Right ventricle myocardium superior (tissue), 1 donor: ENCODE results near the gene GSTT2B. TPM values are rescaled to one million over a fixed set of nuclear protein-coding genes. Genes with fewer than 3 reads are reported as not detected.
"Not testable (repeated sequence)": the region's sequence is repeated elsewhere in the genome, so short reads cannot be mapped to it uniquely, and the experiment has no call there.

Experiments used
- ATAC-seq: fragments of 200-7000 bp; cut with Tn5 transposase; one replicate; pipeline ENCODE4 v1.9.1; 2020; ENCODE audit warnings: mild to moderate bottlenecking; ENCODE audit not compliant: poor library complexity
- DNase-seq: peaks from one replicate; pipeline ENCODE4 v3.0.0-alpha.2; 2020
- intact Hi-C: fragments of 100-400 bp; cut with DNase I; formaldehyde crosslinking; loops from one replicate; pipeline ENCODE4 v1.11.2; 2022
- total RNA-seq: library from RNA; stranded (reverse); fragmentation: NEBNext Ultra II Directional; extraction: Animal tissue kit (Norgen Biotek cat#: 25700); gene quantifications from one replicate; pipeline ENCODE4 v1.2.1, GENCODE V29; 2021
- donor health status: DM: no; HTN: yes; CAD: no; lungs with severe emphysema.

GSTT2B gene
- total RNA-seq, 1 donor from 2014 or later = 3.4 TPM

- ATAC-seq, intact Hi-C loops: not testable (repeated sequence)
These were observed 28.7 kb upstream of the GSTT2B start for GRCh38 chr22:23989583-23990244.

DNA sequence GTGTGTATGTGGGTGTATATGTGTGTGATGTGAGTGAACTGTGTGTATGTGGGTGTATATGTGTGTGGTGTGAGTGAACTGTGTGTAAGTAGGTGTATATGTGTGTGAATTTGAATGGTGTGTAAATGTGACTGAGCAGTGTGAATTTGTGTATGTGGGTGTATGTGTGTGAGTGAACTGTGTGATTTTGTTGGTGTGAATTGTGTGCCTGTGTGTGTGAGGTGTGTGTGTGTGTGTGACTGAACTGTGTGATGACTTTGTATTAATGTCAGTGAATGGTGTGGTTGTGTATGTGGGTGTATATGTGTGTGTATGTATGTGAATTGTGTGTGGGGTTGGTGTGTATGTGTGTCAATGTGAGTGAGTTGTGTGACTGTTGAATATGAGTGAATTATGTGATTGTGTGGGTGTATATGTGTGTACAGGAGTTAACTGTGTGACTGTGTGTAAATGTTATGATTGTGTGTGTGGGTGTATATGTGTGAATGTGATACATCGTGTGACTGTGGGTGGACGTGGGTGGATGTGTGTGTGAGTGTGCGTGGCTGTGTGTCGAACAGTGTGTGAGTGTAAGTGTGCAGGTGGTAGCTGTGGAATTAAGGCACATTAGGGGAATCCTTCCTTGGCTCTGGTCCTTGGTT is 25.7 kb upstream of the GSTT2B start:
- DNase-seq, intact Hi-C loops, ATAC-seq: not testable (repeated sequence)

More at GRCh38 chr22:23989583-23990244, 28.7 kb upstream of the GSTT2B start:
- not testable (repeated sequence) for DNase-seq

DNA sequence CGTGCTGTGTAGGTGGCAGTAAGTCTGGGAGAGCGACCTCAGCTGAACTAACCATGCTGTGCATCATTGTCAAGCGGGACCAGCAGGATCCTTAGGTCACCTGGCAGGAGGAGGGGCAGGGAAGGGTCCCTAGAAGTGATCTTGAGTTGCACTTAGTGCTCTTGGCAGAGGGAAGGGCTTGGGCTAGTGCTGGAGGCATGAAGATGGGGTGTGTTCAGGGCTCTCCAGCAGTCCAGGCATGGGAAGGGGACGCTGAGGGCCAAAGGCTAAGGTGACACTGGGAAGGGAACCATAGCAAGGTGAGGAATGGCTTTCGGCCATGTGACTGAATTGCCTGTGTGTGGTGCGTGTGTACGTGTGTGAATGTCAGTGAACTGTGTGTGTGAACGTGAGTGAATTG is 25.1 kb upstream of the GSTT2B start:
- ATAC-seq, intact Hi-C loops, DNase-seq: not testable (repeated sequence)

DNA sequence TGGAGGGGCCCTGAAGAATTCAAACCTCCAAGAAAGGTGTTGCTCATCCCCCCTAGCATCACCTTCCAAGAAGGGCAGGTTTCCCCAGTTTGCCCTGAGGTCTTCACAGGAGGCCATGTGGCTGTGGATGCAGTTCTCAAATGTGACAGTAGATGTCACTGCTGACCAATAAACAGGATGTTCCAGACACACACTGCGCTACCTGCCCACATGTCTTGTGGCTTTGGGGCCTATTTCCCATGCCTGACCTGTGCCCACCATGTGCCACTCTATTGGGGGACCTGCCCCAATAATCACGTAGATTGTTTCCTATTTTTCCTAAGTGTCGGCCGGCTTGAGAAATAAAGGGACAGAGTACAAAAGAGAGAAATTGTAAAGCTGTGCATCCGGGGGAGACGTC is 23.4 kb upstream of the GSTT2B start:
- intact Hi-C loops = no loop called here
- DNase-seq = no peak

DNA sequence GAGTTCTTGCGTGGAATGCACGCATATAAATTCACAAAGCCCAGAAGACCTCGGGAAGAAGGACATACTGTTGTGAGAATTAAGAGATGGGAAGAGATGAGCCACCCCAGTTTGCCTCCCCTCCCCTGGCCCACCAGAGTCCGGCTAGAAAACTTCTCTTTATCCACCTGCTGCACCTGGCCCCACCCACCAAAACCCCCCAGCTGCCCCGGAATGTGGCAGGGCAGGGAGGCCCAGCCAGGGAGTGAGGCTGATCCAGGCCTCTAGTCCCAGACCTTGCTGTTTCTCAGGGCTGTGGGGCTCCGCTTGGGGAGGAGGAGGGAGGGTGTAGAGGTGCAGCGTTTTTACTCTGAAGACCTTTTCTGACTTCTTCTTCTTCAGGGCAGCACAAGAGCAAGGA is 19.6 kb upstream of the GSTT2B start:
- ATAC-seq, DNase-seq, intact Hi-C loops: not testable (repeated sequence)

More for the DNA sequence above, 23.4 kb upstream of the GSTT2B start:
- ATAC-seq = peak; percentile 38

- intact Hi-C loops, DNase-seq: not testable (repeated sequence)
- ATAC-seq = peak; percentile 90
These were observed 18.7 kb upstream of the GSTT2B start, which contains the start of gene GSTT2 for GRCh38 chr22:23979557-23980240. GSTT2 (plus strand) TSS chr22:23980134.

- ATAC-seq, intact Hi-C loops, DNase-seq: not testable (repeated sequence)
These were observed 16.3 kb upstream of the GSTT2B start for GRCh38 chr22:23977304-23977703.

GRCh38 chr22:23974836-23975352 is 13.9 kb upstream of the GSTT2B start:
- intact Hi-C loops, DNase-seq: not testable (repeated sequence)
- peak; percentile 44 for ATAC-seq

DNA sequence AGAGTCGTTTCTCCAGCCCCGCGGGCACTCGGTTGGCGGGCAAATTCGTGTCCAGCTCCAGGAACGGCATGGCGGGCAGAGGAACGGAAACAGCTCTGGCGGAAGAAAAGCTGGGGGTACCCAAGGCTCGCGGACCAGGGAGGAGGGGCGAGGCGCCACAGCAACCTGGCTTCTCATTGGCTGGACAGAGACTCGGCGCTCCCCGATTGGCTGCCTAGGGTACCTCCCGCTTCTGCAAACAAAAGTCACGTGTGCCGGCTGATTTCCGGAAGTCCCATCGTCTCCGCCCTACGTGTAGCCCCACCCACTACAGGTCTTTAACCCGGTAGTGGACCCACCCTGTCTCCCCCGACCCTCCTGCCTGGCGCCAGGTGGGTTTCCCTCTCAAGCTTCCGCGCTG is 13.3 kb upstream of the GSTT2B start, which contains the start of gene DDT:
Gene DDT, minus strand, starts transcription at position 97 of the 400 bp plus-strand sequence. Its CDS starts 27 bp downstream, at position 70.
- DNase-seq, intact Hi-C loops: not testable (repeated sequence)
- ATAC-seq = peak; percentile 96

- DNase-seq, intact Hi-C loops, ATAC-seq: not testable (repeated sequence)
These were observed 10.9 kb upstream of the GSTT2B start for GRCh38 chr22:23971927-23972326.

DNA sequence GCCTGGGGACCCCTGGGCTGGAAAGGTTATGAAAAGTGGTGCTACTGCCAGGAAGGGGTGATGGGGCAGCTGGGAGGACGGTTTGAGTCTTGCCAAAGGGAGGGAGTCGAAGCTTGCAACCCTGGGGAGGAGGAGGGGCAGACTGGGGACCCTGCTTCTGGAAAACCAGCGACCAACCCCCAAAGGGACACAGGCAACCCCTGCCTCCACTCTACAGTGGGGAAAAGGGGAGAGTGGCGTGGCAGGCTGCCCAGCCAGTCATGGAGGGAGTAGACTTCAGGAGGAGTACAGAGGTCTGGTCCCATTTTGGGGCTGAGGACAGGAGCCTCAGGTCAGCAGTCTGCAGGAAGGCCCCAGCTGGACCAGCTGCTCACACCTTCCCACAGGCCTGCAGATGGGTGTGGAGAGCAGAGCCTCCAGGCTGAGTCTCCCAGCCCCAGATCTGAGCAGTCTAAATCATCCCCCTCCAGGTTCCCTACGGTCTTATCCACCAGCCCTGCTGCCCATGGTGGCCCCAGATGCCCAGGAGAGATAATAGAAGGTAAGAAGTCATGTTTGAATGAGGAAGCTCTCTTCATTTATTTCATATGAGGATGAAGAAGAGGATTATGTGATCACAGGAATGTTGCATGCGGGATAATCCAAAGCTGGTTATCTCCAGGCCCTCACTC is 10.0 kb upstream of the GSTT2B start:
- intact Hi-C loops = no loop called here
- DNase-seq (no peak), ATAC-seq (no peak)

DNA sequence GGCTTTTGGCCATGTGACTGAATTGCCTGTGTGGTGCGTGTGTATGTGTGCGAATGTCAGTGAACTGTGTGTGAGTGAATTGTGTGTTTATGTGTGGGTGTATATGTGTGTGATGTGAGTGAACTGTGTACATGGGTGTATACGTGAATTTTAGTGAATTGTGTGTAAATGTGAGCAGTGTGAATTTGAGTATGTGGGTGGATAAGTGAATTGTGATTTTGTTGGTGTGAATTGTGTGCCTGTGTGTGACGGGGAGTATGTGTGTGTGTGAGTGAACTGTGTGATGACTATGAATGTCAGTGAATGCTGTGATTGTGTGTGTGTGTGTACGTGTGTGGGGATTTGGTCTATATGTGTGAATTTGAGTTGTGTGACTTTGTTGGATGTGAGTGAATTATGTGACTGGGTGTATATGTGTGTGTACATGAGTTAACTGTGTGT is 9.2 kb upstream of the GSTT2B start:
- intact Hi-C loops = no loop called here
- DNase-seq = no peak
- ATAC-seq = no peak

- DNase-seq = no peak
- intact Hi-C loops = no loop called here
- no peak for ATAC-seq
These were observed 8.1 kb upstream of the GSTT2B start for GRCh38 chr22:23969071-23969470.

DNA sequence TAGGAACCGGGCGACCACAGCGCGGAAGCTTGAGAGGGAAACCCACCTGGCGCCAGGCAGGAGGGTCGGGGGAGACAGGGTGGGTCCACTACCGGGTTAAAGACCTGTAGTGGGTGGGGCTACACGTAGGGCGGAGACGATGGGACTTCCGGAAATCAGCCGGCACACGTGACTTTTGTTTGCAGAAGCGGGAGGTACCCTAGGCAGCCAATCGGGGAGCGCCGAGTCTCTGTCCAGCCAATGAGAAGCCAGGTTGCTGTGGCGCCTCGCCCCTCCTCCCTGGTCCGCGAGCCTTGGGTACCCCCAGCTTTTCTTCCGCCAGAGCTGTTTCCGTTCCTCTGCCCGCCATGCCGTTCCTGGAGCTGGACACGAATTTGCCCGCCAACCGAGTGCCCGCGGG is 5.6 kb upstream of the GSTT2B start, which contains the start of gene DDTL:
Gene DDTL, plus strand, starts transcription at position 321 of the 400 bp plus-strand sequence. Its CDS starts 27 bp downstream, at position 348.
- ATAC-seq = peak; percentile 95
- intact Hi-C loops, DNase-seq: not testable (repeated sequence)

- DNase-seq, intact Hi-C loops: not testable (repeated sequence)
- peak; percentile 41 for ATAC-seq
These were observed 5.1 kb upstream of the GSTT2B start for GRCh38 chr22:23966094-23966493.

DNA sequence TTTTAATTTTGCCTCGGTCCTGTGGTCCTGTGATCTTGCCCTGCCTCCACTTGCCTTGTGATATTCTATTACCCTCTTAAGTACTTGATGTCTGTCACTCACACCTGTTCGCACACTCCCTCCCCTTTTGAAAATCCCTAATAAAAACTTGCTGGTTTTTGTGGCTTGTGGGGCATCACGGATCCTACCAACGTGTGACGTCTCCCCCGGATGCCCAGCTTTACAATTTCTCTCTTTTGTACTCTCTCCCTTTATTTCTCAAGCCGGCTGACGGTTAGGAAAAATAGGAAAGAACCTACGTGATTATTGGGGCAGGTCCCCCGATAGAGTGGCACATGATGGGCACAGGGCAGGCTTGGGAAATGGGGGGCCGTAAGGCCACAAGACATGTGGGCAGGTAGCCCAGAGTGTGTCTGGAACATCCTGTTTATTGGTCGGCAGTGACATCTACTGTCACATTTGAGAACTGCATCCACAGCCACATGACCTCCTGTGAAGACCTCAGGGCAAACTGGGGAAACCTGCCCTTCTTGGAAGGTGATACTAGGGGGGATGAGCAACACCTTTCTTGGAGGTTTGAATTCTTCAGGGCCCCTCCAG is 4.6 kb downstream of the GSTT2B start:
- DNase-seq = peak; percentile 63
- intact Hi-C loops = not testable (repeated sequence)
- peak; percentile 69 for ATAC-seq

GRCh38 chr22:23955886-23956285 is 5.1 kb downstream of the GSTT2B start:
- ATAC-seq, DNase-seq, intact Hi-C loops: not testable (repeated sequence)

- ATAC-seq, DNase-seq, intact Hi-C loops: not testable (repeated sequence)
These were observed 6.0 kb downstream of the GSTT2B start for GRCh38 chr22:23954991-23955305.
